GM21423 (cell line): ENCODE measurements around the gene CDKN2B-AS1.

Experiments
- ATAC-seq: cut with Tn5 transposase; IDR thresholded peaks from one replicate; pipeline ENCODE4 v1.9.1; 2021; ENCODE audit warnings: mild to moderate bottlenecking, moderate library complexity; ENCODE audit not compliant: unreplicated experiment

The CDKN2B-AS1 gene

DNA sequence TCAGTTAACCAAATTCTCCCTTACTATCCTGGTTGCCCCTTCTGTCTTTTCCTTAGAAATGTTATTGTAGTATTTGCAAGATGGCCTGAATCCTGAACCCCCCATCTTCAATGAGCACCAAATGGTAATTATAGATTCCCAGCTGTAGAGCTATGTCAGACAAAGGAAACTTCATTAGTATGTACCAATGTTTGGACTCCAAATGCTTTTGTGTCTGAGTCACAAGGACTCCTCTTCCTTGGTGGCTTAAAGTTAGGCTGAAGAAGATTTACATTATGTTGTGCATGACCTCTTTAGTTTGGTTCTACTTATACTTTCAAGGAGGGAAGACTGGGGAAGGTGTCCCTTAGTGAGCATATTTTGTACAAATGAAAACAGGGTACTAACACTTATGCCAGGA, 120.4 kb downstream of the CDKN2B-AS1 start:
- ATAC-seq: no peak

DNA sequence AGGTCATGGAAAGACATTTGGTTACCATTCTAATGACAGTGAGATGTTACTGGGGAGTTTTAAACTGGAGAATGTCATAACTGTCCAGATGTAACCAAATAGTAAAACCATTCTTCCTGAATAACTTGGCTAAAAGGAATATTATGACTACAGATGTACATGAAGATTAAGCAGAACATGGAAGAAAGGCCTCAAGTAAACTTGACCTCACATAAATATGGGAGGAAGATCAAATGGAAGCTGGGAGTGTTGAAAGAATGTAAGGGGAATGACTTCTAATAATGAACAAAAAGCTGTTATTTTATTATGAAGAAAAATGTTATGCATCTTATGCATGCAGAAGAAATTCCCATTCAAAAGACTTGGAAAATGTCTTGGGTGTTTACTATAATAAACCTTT, 122.2 kb downstream of the CDKN2B-AS1 start:
- ATAC-seq: no peak

DNA sequence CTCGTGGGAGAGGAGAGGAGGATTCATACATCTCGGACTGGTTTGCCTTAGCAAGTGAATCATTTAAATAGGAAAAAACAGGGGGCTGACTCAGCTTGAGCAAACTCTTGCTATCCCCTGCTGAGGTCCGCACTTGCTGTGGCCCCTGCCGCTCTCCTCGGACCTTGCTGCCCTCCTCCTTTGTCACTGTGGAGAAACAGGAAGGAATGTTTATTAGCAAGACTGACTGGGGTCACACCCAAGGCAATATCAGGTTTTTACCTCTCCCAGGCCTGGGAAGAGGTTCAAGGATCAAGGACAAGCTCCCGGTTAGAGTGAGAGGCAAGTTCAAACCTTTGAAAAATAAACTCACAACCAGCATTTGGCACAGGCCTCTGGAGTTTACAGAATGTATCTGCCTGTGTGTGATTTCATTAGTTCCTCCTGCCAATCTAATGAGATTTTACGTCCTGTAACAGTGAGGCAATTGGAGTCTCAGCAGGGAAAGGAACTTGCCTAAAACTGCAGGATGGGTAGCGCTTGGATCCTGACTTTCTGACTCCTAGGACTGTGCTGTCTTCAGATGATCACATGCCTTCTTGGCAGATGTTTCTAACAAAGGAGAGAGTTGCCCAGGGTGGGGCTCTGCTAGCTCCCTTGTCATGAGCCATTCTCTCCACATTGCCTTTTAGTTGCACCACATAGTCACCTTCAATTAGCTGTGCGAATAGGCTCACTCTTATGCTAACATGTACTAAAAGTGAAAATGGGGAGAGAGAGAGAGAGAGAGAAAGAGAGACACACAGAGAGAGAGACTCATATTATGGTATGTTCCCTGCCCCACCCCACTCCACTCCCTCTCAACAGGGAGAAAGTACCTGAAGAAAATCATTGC, 123.2 kb downstream of the CDKN2B-AS1 start:
- no peak for ATAC-seq

DNA sequence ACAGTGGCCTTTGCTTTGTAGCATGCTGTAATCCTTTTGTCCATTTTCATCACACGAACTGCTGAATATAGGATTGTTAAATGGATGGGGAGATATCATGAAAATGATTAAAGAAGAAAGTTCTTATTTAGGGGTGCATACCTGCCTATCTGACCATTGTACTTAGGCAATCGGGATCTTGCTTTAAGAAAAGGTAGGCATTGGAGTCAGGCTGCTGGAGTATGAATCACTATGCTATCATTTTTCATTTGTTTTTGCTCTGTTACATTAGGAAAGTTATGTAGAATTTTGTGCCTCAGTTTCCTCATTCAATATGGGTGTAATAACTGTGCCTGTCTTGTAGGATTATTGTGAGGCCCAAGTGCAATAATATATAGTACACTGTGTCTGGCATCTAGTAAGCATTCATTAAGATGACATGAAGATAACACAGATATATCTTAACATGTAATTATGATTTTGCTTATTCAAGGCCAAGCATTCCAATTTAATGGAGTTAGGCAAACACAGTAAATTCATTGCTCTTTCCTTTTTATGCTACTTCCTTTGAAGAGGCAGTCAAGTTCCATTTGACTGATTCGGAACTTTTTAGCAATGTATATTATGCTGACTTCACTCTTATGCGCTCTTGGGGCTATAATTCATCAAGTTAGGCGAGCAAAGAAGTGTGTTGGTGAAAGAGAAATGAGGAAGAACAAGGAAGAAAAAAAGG, 124.4 kb downstream of the CDKN2B-AS1 start:
- no peak for ATAC-seq

DNA sequence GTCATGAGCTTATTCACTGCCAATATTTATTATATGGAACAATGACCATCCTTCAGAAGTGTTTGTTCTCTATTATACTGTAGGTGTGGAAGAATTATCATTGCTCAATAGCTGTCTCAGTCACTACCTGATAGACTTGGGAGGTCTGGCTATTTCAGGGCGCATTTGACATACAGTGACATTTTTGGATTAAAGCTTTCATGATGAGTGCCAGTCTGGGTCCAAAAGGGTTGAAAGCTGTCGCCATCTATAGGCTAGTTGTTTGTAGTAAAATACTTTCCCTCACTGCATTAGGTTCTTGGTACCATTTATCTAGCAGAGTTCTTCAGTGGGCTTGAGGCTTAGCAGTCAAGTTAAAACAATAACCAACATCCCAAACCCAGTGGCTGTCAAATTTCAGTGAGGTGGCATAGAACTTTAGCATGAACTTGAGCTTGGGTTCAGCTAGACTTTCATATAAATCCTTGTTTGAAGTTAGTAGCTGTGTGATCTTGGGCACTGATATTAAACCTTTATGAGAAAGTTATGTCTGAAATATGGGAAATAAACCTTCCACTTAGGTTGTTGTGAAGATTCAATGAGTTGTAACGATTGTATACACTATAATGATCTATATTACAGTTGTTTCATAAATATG, 125.0 kb downstream of the CDKN2B-AS1 start:
- no peak for ATAC-seq

DNA sequence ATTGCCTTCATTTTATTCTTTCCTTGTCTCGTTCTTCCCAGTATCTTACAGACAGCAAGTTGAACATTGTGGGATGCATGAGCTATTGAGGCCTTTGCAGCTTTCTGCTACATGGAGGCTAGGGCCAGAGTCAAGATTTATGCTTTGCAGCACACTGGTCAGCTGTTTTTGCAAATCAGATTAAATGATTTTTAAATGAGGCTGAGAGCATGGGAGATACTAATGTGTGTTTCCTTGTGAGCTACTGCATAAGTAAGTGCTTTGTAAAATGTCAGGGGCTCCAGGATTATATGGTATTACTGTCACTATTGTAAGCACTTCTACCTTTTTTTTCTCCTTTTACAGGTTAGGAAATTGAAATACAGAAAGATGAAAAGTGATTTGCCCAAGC, 125.6 kb downstream of the CDKN2B-AS1 start:
- ATAC-seq: no peak

DNA sequence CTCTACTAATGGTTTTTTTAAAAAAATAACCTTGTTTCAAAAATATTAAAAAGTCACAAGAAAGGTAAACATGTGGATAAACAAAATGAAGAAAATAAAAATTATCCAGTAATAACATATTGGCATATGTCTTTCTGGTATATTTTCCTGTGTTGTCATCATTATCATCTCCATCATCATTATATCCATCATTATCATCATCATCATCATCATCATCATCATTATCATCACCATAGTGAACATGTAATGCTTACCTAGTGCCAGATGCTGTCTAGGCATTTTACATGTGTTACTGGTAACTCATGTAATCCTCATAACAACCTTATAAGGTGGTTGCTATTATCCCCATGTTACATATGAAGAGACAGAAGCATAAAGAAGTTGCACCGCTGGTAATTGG, 126.0 kb downstream of the CDKN2B-AS1 start:
- ATAC-seq: no peak

DNA sequence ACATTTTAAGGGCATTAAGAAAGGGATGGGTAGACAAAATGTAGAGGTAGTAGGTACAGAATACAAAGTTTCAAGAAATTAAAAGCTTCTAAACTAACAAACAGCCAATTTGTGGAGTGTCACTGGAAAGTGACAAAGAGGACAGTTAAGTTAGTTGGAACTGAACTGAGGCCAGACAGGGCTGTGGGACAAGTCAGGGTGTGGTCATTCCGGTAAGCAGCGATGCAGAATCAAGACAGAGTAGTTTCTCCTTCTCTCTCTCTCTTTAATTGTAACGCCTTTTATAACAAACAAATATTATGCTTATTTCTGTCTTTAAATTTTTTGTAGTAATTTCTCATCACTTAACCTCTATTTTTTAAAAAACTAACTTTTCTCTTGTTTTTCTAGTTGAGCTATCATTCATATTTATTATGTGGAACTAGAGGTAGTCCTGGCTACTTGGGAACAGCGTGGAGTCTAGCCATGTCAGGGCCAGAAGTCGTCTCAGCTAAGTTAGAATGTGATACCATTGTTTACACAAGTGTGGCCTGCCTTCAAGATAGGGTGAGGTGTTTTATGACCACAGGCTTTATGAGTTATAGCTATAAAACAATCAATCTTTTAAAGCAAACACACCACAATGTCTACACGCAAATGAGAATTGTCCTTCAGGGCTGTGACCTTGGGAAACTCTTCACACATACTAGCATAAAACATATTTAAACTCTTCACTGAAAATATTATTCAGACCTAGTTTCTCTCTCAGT, 129.8 kb downstream of the CDKN2B-AS1 start:
- no peak for ATAC-seq

DNA sequence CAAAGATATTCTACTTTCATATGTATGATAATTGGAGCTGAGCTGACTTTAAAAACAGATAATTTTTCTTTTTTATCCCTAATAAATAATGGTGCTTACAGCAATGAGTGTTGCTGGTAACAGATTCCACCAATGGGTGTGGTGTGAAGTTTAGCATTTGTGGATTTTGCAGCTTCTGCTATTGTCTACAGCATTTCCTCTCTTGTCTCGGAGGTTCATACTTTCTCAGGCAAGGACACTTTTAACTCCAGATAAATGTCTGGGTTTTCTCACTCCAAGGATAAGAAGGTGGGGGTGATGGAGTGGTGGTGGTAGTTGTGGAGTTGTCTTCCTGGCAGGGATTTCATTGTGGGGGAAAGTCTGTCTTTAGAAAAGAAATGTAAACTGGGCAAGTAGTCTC, 134.5 kb downstream of the CDKN2B-AS1 start:
- ATAC-seq: no peak

DNA sequence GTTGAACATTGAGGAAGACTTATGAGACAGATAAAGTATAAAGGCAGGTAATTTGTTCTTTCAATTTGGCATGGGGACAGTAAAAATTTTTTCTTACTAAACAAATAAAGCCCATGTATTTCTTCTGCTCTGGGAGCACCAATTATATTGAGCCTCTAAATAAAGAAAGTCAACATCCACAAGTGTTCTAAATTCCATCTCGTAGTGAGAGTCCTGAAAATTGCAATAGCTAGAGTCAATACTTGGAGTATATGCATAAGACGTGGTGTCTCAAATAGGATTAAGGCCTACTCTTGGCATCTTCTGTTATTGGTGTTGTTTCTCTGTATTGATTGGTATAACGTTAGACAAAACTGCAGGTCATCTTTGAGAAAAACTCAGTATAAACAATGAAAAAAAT, 135.0 kb downstream of the CDKN2B-AS1 start:
- no peak for ATAC-seq

DNA sequence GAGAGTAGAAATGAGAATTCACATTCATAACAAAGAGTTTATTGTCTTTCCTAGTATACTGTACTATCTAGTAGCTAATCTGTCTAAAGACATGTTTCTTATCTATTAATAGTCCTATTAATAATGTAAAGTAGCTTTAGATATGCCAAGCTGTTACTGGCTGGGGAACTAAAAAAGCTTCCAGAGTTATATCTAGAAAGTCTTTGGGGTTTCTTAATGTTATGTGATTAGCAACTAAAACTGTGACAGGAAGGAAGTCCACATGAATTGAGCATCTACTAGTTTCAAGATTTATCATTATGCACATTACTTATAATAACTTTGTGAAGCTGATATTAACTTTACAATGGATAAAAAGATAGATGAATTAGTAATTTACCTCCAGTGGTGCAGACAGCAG, 137.2 kb downstream of the CDKN2B-AS1 start:
- ATAC-seq: no peak

DNA sequence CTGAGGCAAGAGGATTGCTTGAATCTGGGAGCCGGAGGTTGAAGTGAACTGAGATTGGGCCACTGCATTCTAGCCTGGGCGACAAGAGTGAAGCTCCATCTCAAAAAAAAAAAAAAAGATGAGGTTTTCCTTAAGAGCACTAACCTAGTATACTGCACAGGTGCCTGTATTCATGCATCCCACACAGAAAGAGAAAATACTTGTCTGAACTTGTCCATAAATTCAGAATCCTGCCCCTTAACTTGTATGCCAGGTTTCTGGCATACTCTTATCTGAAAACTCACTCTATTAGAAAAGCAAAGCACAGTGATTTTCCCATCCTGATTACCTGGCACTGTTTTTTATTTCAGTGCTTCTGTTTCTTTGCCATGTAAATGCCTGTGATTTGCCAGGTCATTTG, 139.8 kb downstream of the CDKN2B-AS1 start:
- no peak for ATAC-seq

DNA sequence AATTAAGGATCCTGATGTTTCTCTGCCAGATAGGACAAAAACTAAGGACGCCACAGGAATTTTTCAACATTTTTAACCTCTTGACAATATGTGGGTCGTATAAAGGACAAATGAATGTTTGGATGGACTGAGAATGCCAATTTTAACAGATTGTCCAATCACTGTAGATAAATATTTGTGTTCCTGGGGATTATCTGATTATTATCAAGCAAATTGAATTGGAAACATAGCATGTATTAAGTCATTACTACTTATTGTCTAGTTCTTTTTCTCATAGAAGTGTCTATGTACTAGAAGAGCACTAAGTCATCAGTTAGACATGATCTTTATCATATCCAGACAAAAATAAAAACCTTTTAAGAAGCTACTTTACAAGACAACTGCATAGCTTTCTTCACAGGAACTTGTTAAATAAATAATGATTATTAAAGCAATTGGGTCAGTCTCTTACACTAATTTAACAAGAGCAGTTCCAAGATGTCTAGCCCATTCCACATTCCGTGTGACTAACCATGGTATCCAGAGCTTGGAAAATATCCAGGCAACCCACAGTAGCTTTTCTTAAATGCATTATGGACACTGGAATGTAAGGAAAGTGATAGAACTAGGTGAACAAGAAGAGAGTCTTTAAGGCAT, 142.0 kb downstream of the CDKN2B-AS1 start:
- no peak for ATAC-seq

DNA sequence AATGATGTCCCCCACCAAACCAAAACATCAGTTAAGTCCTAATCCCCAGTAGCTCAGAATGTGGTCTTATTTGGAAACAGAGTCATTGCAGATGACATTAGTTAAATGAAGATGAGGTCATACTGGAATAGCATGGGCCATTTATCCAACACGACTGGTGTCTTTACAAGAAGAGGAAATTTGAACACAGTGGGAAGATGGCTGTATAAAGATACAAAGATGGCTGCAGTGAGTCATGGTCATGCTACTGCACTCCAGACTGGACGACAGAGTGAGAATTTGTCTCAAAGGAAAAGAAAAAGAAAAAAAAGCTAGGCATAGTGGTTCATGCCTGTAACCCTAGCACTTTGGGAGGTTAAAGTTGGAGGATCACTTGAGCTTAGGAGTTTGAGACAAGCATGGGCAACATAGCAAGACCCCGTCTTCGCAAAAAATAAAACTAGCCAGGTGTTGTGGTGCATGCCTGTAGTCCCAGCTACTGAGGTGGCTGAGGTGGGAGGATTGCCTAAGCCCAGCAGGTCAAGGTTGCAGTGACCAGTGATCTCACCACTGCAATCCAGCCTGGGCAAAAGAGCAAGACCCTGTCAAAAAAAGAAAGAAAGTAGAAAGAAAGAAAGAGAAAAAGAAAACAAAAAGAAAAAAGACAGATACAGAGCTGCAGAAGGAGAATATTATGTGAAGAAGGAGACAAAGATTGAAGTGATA, 144.5 kb downstream of the CDKN2B-AS1 start:
- no peak for ATAC-seq

DNA sequence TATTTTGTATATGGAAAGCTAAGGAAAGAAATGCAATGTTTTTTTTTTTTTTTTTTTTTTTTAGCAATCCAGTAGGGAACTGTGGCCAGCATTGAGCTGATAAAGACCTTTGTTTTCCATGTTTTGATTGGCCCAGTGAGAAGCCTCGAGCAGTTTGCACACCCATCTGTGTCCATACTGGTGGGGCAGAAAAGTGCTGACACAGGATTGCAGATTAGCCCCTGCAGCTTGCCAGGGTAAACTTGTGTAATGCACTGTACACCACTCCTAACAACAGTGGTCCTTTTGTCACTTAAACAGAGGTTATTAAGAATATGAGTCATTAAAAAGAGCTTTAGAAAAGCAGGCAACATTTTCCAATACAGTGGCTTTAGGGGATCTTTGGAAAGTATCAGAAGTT, 147.3 kb downstream of the CDKN2B-AS1 start:
- no peak for ATAC-seq

DNA sequence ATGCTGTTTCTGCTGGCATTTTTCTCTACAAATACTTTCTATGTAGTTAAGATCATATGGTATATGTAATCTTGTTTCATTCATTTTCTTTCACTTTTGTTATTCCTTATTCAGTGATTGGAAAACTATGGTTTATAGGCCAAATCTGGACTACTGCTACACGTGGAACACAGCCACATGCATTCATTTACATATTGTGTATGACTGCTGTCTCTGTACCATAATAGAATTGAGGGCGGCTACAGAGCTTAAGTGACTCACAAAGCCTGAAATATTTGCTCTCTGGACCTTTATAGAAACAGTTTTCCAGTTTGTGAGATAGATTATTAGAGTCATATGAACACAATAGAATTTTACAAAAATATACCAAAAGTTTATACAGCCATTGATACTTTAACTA, 148.1 kb downstream of the CDKN2B-AS1 start:
- no peak for ATAC-seq

DNA sequence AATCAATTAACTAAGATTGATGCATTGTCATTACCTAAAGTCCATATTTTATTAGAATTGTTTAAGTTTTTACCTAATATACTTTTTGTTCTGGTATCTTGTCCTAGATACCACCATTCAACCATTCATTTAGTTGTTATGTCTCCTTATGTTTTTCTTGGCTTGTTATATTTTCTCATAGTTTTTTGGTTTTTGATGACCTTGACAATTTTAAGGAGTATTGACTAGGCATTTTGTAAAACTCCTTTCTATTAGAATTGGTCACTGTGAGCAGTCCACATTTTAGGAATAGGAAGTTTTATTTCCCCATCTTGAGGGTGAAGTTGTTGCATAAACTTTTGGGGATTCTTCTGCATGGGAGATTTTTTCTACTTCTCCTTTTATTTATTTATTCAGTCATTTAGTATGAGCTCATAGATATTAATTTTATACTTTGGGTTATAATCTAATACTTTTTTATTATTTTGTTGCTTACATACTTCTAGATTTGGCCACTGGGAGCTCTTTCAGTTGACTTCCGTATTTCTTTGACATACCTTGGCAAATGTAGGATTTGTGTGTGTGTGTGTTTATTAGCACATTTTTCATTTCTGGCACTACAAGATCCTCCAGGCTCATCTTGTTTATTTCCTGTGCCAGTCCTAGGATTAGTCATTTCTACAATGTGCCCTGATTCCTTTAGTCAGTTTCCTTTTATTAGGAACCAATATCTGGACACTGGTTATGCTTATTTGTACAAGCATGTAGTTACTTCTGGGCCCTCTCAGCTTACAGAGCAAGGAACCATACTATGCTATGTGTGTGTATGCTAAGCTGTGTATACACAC, 149.4 kb downstream of the CDKN2B-AS1 start:
- no peak for ATAC-seq

DNA sequence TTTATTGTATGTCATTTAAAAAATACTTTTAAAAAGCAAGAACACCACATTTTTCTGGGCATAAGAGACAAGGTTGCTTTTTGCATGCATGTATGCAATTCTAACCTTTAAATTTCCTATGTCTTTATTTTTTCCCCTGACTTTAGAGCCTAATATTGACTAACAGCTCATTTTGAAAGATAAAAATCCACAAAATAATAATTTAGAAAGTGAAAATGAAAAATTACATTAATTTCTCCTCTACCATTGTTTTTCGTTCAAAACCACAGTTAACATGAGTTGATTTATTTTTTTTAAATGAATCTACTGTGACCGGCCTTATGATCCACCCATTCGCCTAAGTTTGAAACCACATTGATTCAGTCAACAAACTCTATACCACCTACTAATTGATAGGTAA, 152.0 kb downstream of the CDKN2B-AS1 start:
- ATAC-seq: no peak

DNA sequence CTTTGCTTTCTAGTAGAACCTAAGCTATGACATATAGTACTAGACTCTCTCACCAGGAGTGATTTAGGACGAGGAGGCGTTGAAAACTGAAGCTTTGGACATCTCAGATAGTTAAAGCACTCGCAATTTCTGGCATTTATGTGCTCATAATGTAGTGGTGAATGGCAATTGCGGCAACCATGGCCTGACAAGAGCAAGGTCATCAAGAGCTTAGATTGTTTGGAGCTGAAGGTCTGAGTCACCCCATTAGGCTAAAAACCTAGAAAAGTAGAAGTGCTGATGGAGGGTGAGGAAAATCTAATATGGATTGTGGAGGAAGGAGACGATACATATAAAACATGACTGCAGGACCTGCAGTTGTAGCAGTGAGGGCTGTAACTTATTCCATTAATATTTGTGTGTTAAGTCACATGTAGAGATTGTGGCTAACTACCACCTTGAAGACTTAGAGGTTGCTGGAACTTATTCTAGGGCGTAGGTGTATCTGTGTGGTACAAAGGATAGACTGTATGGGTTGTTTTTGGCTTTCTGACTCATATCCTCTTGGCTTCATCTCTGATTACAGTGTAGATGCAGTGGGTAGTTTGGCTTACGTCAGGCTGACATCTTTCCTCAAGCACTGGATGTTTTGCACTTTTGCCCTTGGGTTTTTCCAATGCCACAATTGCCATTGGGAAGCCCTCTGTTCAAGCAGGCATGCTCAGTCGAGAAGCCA, 153.4 kb downstream of the CDKN2B-AS1 start:
- no peak for ATAC-seq
